GM12873 (cell line): Measurements from ENCODE around the gene VPS26B.

ENCODE experiments used
- CTCF ChIP-seq: IDR thresholded peaks from 2 replicates; pipeline ENCODE4 v1.5.1; 2012; ENCODE audit warnings: low read depth, mild to moderate bottlenecking, moderate library complexity, low read length, control low read depth; ENCODE audit not compliant: insufficient read depth; ENCODE audit errors: missing control alignments

The VPS26B gene

GRCh38 chr11:134243913-134244312 is 19.4 kb downstream of the VPS26B start:
- TF ChIP-seq CTCF: no peak

- peak; percentile 81 for TF ChIP-seq CTCF
These were observed 20.1 kb downstream of the VPS26B start for GRCh38 chr11:134244593-134244992.

GRCh38 chr11:134245434-134245833 is 21.0 kb downstream of the VPS26B start:
- TF ChIP-seq CTCF: no peak

- no peak for TF ChIP-seq CTCF
These were observed 21.6 kb downstream of the VPS26B start for GRCh38 chr11:134246100-134246499.

- TF ChIP-seq CTCF: no peak
These were observed 22.2 kb downstream of the VPS26B start for GRCh38 chr11:134246678-134247077.

- no peak for TF ChIP-seq CTCF
These were observed 24.5 kb downstream of the VPS26B start for GRCh38 chr11:134248910-134249480.

GRCh38 chr11:134250246-134250645 is 25.8 kb downstream of the VPS26B start:
- no peak for TF ChIP-seq CTCF
